GM18873 (cell line): Measurements from ENCODE around the gene PTMA.
"Not testable (repeated sequence)": the region's sequence is repeated elsewhere in the genome, so short reads cannot be mapped to it uniquely, and the experiment has no call there.

Source experiments
- ATAC-seq: cut with Tn5 transposase; IDR thresholded peaks from one replicate; pipeline ENCODE4 v1.9.1; 2021; ENCODE audit warnings: mild to moderate bottlenecking, moderate library complexity, moderate number of reproducible peaks; ENCODE audit not compliant: unreplicated experiment, low FRiP score

Gene PTMA

GRCh38 chr2:231714639-231715498, 6.5 kb downstream of the PTMA start:
- ATAC-seq: no peak

DNA sequence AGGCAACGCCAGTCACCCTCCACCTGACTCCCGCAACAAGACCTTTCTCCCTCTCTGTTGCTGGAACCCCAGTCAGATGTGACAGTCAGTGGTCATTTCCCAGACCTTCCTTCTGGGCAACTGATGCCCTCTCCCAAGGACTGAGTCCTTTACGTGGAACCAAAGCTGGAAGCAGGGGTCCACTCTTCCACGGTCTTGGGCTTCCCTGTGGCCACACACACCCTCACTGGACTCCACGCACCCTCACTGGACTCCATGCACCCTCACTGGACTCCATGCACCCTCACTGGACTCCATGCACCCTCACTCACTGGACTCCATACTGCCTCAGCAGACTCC, 7.1 kb downstream of the PTMA start:
- no peak for ATAC-seq

DNA sequence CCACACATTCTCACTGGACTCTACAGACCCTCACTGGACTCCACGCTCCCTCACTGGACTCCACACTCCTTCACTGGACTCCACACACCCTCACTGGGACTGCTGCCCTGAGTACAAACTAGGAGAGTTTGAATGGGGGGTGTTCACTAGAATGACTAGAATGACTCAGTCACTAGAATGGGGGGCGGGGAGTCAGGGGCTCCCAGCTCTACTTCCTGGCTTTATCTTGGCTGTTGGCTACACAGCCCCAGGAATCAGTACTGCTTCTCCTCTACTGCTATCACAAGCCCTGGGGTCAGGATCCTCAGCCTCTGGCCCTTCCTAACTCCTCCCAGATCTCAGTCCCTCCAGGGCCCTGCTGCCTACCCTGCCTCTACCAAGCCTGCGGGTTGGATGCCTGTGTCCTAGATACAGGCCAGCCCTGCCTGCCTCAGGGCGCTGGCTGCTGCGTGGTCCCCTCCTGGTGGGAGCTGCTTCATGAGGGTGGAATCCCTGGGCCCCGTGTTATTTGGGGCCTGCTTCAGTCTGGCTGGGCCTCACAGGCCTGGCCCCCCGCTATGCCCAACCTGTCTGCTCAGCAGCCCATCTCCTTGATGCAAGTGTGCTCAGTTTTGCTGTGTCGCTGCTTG, 7.8 kb downstream of the PTMA start:
- ATAC-seq: no peak

DNA sequence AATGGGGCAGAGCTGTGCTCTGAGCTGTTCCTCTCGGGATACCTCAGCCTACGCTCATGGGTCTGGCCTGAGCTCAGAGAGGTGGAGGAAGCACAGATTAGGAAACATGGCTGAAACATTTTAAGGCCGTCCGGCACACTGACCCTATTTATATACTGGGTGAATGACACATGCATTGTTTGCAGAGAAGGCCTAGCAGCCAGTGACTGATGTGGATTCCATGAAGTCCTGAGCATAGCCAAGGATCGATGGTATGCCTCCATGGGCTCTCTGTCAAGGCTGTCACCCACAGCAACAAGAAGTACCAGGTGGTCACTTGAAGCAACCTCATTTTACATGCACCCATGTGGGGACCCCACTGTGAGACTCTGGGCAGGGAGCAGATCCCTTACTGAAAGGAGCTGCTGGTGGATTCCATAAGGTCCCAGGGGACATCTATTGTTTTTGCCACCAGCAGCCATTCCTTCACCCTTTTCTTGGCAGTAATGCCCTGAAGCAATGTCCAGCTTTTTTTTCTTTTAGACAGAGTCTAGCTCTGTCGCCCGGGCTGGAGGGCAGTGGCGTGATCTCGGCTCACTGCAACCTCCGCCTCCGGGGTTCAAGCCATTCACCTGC, 8.4 kb downstream of the PTMA start:
- ATAC-seq: no peak

DNA sequence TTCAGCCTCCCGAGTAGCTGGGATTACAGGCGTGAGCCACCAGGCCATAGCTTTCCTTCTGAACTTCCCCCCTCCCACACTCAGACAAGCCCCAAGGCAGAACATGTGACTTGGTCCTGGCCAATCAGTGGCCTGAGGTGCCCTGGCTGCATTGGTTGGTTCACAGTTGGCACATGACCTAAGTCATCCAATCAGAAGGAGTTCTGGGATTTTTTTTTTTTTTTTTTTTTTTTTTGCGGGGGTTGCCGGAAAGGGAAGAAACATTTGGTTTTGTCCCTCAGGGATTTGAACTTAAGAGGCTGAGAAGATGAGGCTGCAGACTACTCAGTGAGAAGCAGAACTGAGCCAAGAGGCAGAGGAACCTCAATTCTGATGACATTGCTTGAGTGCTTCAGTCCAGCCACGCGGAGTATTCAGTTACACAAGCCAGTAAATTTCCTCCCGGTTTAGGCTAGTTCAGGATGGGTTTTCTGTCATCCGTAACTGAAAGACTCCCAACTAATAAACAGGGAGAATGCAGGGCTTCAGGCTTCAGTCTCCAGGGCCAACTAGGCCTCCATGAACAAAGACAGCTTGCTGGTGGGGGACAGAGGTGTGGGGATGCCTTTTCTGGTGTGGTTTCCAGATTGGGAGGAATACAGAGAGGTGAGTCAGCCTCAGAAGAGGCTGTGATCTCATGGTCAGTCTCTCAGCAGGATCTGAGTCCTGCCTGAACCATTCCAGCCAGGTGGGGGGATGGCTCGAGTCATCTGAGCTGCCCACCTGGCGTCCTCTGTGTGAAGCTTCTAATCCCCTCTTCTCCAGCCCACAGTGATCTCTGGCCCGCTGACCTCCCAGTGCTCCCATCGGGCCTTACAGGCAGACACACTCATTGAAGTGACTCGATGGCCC, 9.2 kb downstream of the PTMA start:
- ATAC-seq: peak; percentile 34

DNA sequence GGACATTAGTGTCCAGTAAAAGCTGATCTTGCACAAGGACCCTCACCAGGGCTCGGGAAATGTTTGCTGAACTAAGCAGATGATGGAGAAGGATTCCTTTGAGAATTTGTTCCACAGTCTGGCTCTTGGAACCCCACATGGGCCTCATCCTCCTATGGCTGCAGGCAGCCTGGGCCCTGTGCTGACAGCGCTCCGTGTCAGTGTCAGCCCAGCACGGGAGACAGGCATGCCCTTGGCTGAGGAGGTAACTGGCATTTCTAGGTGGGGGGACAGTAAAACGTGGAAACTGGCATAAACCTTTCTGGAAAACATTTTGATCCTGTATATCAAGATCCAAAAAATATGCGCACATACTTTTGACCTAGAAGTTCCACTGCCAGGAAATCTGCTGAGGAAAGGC, 10.5 kb downstream of the PTMA start:
- ATAC-seq: no peak

DNA sequence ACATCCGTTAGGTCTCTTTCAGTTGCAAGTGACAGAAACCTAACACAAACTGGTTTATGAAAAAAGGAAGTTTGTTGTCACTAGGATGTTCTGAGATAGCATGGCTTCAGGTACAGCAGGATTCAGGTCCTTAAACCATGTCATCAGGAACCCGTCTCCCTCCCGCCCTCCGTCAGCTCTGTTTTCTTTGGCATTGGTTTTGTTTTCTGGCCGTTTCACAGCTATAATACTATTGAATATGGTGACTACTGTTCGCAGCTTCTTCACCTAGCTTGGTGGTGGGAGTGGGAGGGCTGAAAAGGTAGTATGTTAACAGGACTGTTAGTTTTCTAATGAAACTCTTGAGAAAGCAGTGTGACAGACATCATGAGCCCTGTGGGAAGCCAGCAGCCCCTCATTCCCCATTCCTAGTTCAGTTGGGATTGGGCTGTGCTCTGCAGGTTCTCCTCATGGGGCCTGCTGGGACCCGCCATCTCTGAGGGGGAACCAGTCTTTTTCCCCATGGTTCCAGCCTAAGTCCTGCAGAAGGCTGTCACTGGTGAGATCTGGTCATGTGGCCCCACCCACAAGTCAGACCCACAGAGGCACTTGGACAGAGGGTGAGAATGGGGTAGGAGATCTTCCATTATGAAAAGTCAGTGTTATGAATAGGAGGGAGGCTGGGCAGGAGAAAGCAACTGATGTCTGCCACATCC, 12.1 kb downstream of the PTMA start:
- no peak for ATAC-seq

DNA sequence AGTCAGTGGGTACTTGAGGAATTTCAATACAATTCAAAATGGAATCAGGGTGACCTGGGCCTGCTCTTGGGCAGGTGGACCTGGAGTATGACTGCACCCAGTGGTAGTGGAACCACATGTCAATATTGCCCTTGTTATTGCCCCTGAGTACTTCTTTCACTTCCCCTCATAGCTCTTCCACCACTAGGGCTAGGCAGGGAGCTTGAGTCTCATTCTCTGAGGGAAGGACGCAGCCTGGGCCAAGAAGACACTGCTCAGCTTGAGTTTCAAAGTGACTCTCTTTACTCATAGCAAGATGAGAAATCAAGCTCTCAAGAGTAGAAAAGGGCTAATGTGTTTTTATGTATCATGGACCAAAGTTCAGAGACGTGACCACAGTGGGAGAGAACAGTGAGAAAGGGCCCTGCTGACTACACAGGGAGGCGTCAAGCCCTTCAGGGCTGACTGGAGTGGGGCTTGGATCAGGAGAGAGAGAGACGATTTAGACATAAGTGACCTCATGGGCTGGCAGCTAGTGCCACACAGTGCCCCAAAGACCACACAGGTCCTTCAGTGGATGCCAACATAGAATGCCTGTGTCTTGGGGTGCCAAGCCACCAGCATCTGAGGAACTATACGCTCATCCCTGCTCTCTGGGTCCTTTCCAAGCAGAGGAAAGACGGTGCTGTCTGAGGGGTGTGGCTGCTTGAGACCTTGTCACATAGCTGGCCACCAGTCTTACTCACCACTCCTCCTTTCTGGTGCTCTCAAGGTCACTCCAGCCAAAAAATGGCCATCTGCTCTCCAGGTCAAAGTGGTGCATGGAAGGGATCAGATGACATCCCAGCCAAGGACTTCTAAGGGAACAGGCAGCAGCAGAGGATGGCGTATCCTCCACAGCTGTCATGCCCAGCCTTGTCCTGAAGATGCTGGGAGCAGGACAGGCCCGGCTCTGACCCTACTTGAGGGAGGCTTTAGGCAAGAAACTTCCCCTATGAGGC, 13.0 kb downstream of the PTMA start:
- no peak for ATAC-seq

- no peak for ATAC-seq
Measured at GRCh38 chr2:231722721-231723307, 14.5 kb downstream of the PTMA start.

DNA sequence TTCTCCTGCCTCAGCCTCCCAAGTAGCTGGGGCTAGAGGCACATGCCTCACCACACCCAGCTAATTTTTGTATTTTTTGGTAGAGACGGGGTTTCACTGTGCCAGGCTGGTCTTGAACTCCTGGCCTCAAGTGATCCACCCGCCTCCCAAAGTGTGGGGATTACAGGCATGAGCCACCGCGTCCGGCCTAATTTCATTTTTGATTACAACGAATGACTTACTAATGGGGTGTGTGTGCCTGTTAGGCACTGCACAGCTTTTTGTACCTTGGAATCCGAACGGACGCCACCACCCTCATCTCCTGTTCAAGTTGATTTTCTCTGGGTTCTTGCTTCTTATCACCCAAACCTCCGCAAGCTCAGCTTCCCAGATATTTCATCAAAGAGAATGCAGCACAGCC, 17.2 kb downstream of the PTMA start:
- ATAC-seq: no peak

- no peak for ATAC-seq
Measured at GRCh38 chr2:231726276-231726675, 18.0 kb downstream of the PTMA start.

- ATAC-seq: no peak
Measured at GRCh38 chr2:231727621-231728020, 19.3 kb downstream of the PTMA start.

- no peak for ATAC-seq
Measured at GRCh38 chr2:231732604-231733003, 24.3 kb downstream of the PTMA start.

DNA sequence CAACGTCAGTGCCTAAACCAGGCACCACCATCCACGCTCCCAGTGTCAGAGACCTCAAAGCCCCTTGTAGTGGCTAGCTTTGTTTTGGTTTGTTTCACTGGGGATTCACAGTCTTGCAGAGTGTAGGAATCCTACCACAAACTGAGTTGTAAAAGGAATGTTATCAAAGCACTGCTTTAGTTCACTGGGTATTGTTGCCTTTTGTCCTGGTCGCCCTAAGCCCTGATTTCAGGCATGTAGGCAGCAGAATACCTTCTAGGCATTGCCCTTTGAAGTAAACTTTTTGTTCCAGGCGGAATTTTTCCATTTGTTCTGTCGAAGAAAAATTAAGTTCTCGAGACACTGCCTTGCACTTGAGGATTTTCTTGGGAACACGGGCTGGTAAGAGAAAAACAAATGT, 29.4 kb downstream of the PTMA start:
- ATAC-seq: no peak

GRCh38 chr2:231743376-231744116, 35.2 kb downstream of the PTMA start:
- ATAC-seq: no peak

DNA sequence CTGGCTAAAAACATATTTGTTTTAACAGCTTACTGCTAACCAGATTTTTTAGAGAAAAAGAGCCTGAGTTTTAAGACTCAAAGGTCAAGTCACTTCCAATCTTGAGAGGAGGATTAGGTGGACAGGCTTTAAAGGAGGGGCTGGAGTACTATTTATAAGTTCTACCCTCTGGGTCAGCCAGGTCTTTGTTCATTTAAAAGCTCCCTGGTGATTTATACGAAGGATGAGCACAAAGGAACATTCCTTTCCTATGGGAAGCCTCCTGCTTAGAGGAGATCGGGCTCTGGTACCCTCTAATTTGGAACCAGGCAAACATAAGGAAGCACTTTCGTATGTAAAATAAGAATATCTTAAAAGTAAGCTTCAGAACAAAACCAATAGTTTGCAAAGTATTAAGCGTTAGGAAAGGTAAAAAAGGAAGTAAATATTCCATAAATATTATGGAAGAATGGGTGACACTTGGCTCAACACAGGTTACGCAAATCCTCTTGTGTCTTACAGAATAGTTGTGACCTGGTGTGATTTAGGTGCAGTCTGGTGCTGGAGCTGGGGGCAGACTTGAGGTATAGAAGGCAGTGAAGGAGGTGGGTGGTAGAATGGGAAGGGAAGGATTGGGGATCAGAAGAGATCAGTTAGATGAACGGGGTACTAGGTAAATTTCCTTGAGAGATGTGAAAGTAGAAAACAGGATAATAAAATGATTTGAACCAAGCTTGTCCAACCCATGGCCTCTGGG, 37.1 kb downstream of the PTMA start:
- no peak for ATAC-seq

GRCh38 chr2:231748153-231748896, 40.0 kb downstream of the PTMA start:
- not testable (repeated sequence) for ATAC-seq
